Measurements from ENCODE around the gene ANP32E.
"Not testable (repeated sequence)": the region's sequence is repeated elsewhere in the genome, so short reads cannot be mapped to it uniquely, and the experiment has no call there.

The ANP32E gene

GRCh38 chr1:150213170-150214098 is 22.5 kb downstream of the ANP32E start:
- DNase-seq (ENCODE audit: low read depth in 3 of 3) = peak; percentile 81 to 92 (median 83)

GRCh38 chr1:150212070-150212469 is 23.8 kb downstream of the ANP32E start:
- DNase-seq (ENCODE audit: low read depth in 3 of 3) = no peak

DNA sequence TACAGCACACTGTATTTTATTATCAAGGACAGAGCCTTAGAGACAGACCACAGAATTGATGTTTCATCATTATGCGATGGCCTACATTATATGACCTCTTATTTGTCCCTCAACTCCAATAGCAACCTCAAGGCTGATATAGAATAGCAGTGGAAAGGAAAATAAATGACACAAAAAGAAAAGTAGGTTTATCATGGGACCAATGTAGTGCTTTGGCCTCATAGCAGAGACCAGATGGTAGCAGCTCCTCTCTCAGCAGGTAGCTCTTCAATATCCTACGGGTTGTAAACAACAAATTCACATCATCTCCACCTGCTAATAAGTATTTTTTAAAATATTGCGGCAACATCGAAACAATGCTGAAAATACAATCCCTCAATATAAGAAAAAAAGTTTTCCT is 25.2 kb downstream of the ANP32E start:
- no peak for DNase-seq (ENCODE audit: low read depth in 3 of 3)

GRCh38 chr1:150210091-150210490 is 25.8 kb downstream of the ANP32E start:
- DNase-seq (ENCODE audit: low read depth in 3 of 3) = no peak

DNA sequence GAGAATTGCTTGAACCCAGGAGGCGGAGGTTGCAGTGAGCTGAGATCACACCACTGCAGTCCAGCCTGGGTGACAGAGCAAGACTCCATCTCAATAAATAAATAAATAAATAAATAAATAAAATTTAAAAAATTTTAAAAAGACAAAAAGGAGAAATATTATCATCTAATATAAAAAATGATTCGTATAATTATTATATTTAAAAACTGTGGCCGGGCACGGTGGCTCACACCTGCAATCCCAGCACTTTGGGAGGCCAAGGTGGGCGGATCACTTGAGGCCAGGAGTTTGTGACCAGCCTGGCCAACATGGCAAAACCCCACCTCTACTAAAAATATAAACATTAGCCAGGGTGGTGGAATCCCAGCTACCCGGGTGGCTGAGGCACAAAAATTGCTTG is 27.5 kb downstream of the ANP32E start:
- not testable (repeated sequence) for DNase-seq (ENCODE audit: low read depth in 3 of 3)

DNA sequence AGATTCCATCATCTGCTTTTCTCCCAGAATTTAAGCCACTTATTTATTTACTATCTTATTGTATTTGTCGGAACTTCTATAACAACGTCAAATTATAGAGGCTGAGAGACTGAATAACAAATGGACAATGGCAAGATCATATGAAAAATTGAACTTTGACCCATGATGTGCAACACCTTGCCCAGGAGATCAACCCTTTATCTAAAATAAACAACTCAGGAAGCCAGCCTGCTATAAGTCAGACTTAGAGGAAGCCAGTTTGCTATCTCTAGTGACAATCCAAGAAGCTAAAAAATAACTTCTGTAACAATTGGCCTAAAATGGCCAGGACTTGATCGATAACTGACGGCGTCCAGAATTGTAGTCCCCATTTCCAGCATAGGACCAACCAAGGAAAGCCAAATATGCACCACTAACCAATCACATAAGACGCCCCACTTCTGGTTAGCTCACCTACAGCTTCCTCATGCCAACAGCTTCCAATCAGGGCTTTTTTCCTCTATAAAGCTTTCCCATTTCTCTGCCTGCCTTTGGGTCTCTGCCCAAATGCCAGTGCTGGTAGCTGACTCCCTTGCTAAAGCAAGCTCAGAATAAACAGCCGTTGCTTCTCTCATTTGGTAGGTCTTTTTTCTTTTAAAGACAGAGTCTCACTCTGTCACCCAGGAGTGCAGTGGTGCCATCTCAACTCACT is 28.5 kb downstream of the ANP32E start:
- no peak for DNase-seq (ENCODE audit: low read depth in 3 of 3)

GRCh38 chr1:150196417-150196816 is 39.5 kb downstream of the ANP32E start:
- no peak for DNase-seq (ENCODE audit: low read depth in 3 of 3)

- no peak for DNase-seq (ENCODE audit: low read depth in 3 of 3)
Measured at GRCh38 chr1:150194381-150195031, 41.4 kb downstream of the ANP32E start.

- no peak for DNase-seq (ENCODE audit: low read depth in 3 of 3)
Measured at GRCh38 chr1:150192012-150192411, 43.9 kb downstream of the ANP32E start.

GRCh38 chr1:150187560-150187931 is 48.4 kb downstream of the ANP32E start:
- DNase-seq (ENCODE audit: low read depth in 3 of 3) = no peak

DNA sequence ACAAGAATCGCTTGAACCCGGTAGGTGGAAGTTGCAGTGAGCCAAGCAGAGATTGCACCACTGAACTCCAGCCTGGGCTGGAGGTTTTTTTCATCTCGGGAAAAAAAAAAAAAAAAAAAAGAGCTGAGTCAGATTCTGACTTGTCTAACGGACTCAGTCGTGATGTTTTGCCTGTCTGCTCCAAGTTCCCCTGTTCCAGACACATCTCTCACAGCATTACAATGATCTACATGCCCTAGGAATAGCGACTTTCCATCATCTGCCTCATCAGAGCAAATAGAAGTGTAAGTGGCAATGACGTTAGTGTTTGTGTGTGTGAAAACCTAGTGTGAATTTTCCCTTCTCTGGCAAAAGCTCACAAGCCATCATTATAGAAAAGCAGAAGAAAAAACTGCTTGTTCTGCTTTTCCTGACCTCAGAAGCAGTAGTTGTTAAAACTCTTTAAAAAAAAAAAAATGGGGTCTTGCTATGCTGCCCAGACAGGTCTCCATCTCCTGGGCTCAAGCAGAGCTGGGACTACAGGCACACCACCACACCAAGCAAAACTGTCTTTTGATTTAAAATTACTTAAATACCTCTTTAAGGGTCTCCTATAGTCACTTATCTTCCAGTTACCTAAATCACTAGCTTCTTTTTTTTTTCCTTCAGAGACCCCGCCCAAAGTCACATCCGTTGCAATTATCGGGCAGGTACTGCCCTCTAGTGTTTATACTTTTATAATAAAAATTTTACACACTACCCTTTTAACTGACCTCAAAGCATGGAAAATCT is 48.9 kb downstream of the ANP32E start:
- no peak for DNase-seq (ENCODE audit: low read depth in 3 of 3)

DNA sequence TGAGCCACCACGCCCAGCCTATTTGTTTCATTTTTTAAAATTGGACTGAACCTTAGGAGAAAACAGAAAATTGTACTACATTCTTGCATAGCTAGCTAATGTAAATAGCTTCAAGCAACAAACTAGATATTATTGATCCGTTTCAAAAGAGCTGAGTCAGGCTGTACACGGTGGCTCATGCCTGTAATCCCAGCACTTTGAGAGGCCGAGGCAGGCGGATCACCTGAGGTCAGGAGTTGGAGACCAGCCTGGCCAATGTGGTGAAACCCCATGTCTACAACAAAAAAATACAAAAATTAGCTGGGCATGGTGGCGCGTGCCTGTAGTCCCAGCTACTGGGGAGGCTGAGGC is 49.5 kb downstream of the ANP32E start:
- not testable (repeated sequence) for DNase-seq (ENCODE audit: low read depth in 3 of 3)

- DNase-seq (ENCODE audit: low read depth in 3 of 3) = no peak
Measured at GRCh38 chr1:150185481-150185880, 50.4 kb downstream of the ANP32E start.

- no peak for DNase-seq (ENCODE audit: low read depth in 3 of 3)
Measured at GRCh38 chr1:150183061-150183460, 52.9 kb downstream of the ANP32E start.

DNA sequence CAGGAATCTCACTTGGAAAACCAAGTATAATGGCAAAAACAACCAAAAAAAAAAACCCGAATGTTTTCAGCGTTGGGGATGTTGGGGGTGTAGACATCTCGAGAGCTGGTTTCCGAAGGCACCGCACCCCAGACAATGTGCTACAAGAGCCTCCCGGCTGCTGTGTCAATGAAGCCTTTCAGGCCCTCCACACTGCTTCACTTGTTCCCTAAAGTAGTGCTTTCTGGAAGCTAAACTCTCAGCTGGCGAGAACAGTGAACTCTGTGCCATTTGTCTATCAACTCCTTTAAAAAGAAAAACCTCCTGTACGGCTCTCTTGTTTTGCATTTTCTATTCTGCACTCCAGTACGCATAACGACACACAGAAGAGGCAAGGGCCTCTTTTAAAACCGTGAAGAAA is 53.7 kb downstream of the ANP32E start:
- DNase-seq (ENCODE audit: low read depth in 3 of 3) = no peak

DNA sequence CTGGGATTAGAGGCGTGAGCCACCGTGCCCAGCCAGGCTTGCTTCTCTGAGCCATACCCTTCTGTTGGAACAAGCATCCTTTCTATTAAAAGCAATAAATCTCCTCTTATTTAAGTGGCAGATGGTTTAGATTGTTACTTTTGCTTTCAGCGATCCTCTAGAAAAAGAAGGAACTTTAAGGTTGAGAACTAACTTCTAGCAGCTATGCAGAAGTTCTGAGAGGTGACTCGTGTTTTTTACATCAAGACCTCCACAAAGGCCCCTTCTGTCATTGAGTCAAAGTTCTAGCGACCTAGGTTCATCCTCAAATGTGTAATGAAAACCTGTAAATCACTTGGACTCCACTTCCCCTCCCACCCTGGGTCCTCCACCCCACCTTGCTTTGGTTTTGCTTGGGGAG is 55.4 kb downstream of the ANP32E start:
- no peak for DNase-seq (ENCODE audit: low read depth in 3 of 3)

DNA sequence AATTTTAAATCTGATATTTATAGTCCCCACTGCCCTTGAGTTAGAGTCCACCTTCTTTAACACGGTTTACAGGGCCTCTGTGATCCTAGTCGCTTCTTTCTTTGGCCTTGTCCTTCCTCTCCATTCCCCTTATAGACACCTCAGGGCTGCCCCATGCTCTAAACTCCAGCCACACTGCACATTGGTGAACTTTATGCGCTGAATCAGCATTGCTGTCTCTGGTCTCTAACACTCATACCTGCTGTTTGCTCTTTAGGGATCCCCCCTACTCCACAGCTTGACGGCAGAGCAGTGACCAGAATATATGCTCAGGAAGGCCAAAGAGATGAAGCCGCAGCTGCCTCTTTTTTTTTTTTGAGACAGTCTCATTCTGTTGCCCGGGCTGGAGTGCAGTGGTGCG is 56.0 kb downstream of the ANP32E start:
- DNase-seq (ENCODE audit: low read depth in 3 of 3) = no peak

DNA sequence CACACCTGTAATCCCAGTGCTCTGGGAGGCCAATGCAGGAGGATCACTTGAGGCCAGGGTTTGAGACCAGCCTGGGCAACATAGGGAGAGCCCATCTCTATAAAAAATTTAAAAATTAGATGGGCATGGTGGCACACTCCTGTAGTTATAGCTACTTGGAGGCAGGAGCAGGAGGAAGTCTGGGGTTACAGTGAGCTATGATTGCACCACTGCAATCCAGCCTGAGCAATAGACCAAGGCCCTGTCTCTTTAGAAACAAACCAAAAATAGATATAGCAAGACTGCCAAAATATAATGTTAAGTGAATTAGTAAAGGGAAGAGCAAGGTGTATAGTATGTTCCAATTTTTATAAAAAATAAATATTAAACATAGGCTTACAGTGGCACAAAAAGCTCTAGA is 57.4 kb downstream of the ANP32E start:
- no peak for DNase-seq (ENCODE audit: low read depth in 3 of 3)

DNA sequence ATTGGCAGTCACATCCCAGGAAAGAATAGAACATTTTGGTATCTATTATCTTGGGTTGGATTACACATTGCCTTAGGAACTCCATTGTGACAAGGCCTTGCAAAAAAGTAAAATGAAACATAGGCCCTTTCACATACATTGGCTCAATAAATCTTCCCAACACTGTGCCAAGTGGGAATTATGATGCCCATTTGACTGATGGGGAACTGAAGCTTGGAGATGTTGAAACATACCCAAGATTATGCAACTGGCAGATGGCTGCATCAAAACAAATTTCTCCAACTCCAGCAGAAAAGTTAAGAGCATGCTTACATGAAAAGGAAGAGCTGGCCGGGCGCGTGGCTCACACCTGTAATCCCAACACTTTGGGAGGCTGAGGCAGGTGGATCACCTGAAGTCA is 59.3 kb downstream of the ANP32E start:
- DNase-seq (ENCODE audit: low read depth in 3 of 3) = no peak

DNA sequence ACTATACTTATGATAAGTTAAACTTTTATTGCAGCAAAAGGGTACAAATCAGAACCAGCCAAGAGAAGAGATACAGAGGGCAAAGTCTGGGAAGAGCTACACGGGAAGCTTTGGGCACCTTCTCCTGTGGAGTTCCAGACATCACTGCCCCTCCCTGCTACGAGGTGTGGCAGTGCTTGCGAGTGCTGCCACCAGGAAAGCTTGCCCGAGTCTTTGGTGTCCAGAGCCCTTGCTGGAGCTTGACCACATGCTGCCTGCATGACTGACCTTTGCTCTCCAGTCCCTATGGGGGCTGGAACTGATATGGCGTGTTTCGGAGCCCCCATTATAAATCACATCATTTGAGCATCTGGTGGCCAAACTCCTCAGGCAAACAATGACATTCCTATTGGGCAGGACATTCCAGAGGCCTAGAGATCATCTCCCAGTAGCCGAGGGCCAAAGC is 62.7 kb downstream of the ANP32E start:
- no peak for DNase-seq (ENCODE audit: low read depth in 3 of 3)

DNA sequence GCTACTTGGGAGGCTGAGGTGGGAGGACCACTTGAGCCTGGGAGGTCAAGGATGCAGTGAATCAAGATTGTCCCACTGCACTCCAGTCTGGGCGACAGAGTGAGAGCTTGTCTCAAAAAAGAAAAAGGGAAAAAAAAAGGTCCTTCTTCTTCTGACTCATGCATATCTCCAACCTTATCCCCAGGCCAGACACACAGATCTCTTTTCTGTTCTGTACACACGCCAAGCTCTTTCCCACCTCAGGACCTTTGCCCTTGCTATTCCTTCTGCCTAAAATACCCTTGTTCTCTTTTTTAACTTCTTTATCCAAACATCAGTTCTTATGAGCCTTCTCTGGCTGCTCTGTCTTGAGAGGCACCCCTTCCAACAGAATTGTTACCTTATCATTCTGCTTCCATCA is 64.1 kb downstream of the ANP32E start:
- no peak for DNase-seq (ENCODE audit: low read depth in 3 of 3)
